T-helper 1 cell treated with Interleukin-12 subunit alpha and Interleukin-12 subunit beta and Interleukin-4 antibody, amounts not matched to agents 30 μg/mL and 1 μg/mL, for 36 hours (primary cell): Measurements from ENCODE around the gene SQOR.

Experiments
- H3K27ac Mint-ChIP-seq: one replicate; pipeline ENCODE4 v1.8.0; 2021; ENCODE audit warnings: mild to moderate bottlenecking, mixed read lengths
- H3K27me3 Mint-ChIP-seq: one replicate; pipeline ENCODE4 v1.8.0; 2021; ENCODE audit warnings: low read depth, mixed read lengths
- H3K36me3 Mint-ChIP-seq: one replicate; pipeline ENCODE4 v1.8.0; 2021; ENCODE audit warnings: low read depth, mixed read lengths
- H3K4me1 Mint-ChIP-seq: one replicate; pipeline ENCODE4 v1.8.0; 2021; ENCODE audit warnings: low read depth, mixed read lengths
- H3K4me3 Mint-ChIP-seq: one replicate; pipeline ENCODE4 v1.8.0; 2021; ENCODE audit warnings: mild to moderate bottlenecking, moderate library complexity, mixed read lengths
- H3K9me3 Mint-ChIP-seq: one replicate; pipeline ENCODE4 v1.8.0; 2021; ENCODE audit warnings: mixed read lengths

SQOR gene

DNA sequence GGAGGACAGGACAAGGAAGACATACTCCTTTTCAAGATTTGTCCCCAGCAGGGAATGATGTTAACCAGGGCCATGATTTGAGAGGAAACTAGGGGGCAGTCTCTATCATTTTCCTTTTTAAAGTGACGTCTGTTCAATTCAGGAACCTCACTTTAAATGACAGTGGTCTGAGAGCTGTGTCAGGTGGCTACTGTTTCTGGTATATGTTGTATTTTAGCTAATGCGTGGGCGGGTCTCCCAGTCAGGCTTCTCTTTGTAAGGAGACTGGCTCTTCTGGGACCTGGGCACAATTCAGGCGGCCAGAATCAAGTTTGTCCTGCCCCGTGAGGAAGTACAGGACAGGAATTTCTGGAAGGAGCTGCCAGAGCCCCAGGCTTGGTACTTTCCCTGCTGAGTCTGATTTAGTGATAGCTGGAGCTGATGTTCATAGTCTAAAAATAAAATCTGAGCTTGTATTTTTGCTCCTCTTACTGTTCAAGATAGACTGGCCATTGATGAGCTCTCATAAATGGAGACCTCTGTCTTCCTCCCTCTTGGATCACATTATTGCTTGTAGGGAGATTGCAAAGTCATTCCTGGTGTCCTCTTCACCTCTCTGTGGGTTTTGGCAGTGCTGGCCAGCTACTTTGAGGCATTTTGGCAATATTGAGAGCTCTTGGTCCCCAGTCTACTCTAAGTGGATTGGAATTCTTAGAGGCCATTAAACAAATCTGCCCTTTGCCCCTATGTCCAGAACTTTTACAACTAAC, 25.6 kb downstream of the SQOR start:
- H3K4me1 Mint-ChIP-seq, result peaks cover 18% of the 10 kb centered on the region
- H3K27me3 Mint-ChIP-seq, result no peaks in the 10 kb centered on the region
- H3K36me3 Mint-ChIP-seq, result peaks cover 27% of the 10 kb centered on the region
- no peak overlapping the region for H3K27ac Mint-ChIP-seq
- H3K9me3 Mint-ChIP-seq, result no peaks in the 10 kb centered on the region
- no peak overlapping the region for H3K4me3 Mint-ChIP-seq

DNA sequence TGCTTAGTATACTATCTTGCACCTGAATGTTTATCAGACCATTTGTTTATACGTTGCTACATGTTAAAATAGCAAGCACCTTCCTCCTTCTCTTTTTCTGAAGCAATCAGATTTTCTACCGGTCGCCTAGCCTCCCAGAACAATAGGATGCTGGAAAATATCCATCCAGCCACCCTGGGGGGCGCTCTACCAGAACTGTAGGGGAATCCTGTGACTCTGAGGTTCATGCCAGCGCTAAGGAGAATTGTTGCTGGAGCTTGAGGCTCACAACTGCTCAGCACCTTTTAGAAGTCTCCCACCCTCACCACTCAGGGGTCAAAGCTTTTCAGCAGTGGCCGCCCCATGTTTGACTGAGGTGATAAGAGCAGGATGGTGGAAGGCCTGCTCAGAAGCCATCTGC, 27.5 kb downstream of the SQOR start:
- Mint-ChIP-seq H3K9me3 (no peaks in the 10 kb centered on the region), H3K36me3 (peaks cover 33% of the 10 kb centered on the region), H3K4me3 (no peak overlapping the region), H3K27me3 (no peaks in the 10 kb centered on the region), H3K27ac (no peak overlapping the region), H3K4me1 (peaks cover 18% of the 10 kb centered on the region)

DNA sequence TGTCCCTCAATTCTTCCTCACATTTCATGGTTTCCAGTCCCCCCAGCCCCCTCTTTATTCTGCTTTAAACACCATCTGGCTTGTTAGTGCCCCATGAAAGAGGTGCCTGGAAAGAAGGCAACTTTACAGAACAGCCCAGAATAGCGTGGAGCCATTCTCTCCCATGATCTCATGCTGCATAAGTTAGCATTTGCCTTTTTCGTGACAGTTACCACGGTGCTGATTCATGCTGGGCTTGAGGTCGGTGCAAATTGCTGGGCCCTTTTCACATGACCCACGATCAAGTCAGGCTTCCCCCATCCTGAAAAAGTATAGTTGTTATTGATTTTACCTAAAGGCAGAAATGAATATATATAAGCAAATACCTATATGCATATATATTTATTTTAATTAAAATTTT, 29.6 kb downstream of the SQOR start:
- H3K4me1 Mint-ChIP-seq, result peaks cover 14% of the 10 kb centered on the region
- H3K4me3 Mint-ChIP-seq, result no peak overlapping the region
- peaks cover 32% of the 10 kb centered on the region for H3K36me3 Mint-ChIP-seq
- H3K9me3 Mint-ChIP-seq, result no peaks in the 10 kb centered on the region
- peak overlapping the region; percentile 41 for H3K27ac Mint-ChIP-seq
- H3K27me3 Mint-ChIP-seq, result no peaks in the 10 kb centered on the region

DNA sequence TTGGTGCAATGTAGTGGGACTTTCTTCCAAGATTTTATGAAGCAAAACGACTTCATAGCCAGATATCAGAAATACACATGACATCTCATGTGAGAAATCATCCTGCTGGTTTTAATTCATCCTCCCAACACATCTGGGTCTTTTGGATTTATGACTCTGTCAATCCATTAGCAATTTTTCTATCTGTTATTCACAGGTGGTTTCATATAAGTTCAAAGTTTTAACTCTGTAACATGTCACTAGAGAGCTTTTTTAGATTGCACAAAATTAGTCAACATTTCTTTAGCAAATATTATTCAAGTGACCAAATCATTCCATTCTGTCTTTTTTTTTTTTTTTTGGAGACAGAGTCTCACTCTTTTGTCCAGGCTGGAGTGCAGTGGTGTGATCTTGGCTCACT, 30.4 kb downstream of the SQOR start:
- Mint-ChIP-seq H3K27me3 (no peaks in the 10 kb centered on the region), H3K4me3 (no peak overlapping the region), H3K4me1 (peaks cover 8% of the 10 kb centered on the region), H3K27ac (no peak overlapping the region), H3K36me3 (peaks cover 32% of the 10 kb centered on the region), H3K9me3 (no peaks in the 10 kb centered on the region)

DNA sequence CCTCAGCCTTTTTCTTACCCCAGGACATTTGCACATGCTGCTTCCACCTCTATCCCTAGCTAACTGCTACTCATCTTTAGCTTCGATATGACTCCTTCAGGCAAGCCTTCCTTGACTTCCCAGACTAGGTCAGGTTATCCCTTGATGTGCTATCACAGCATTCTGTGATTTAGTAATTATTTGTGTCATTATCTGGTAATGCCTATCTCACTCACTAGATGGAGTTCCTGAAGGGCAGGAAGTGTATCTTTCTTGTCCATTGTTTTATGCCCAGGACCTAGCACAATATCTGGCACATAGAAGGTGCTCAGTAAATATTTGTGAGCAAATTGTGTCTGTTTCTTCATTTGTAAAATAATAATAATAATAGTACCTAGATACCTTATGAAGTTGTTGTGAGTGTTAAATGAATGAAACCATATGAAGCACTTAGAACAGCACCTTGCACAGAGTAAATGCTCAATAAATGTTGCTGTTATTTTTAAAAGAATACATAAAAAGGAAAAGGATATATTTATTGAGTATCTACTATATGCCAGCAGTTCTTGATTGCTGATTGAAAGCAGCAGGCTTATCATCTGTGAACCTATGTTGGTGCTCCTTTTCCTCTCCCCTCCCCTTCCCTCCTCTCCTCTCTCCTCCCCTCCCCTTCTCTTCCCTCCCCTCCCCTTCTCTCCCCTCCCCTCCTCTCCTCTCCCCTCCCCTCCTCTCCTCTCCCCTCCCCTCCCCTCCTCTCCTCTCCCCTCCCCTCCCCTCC, 31.5 kb downstream of the SQOR start:
- H3K4me1 Mint-ChIP-seq, result peaks cover 8% of the 10 kb centered on the region
- H3K9me3 Mint-ChIP-seq, result no peaks in the 10 kb centered on the region
- no peaks in the 10 kb centered on the region for H3K27me3 Mint-ChIP-seq
- no peak overlapping the region for H3K4me3 Mint-ChIP-seq
- peaks cover 35% of the 10 kb centered on the region for H3K36me3 Mint-ChIP-seq
- peak overlapping the region; percentile 18 for H3K27ac Mint-ChIP-seq

DNA sequence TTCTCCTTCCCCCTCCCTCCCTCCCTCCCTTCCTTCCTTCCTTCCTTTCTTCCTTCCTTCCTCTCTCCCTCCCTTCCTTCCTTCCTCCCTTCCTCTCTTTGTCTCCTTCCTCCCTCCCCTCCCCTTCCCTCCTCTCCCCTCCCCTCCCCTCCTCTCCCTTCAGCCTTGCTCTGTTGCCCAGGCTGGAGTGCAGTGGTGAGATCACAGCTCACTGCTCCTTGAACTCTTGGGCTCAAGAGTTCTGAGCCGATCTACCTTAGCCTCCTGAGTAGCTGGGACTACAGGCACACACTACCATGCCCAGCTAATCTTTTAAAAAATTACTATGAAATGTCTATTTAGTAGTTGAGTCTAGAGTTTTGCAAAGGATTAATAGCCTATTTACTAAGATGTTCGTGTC, 32.2 kb downstream of the SQOR start:
- Mint-ChIP-seq H3K36me3 (peaks cover 29% of the 10 kb centered on the region), H3K4me1 (peaks cover 8% of the 10 kb centered on the region), H3K9me3 (no peaks in the 10 kb centered on the region), H3K27me3 (no peaks in the 10 kb centered on the region), H3K27ac (no peak overlapping the region), H3K4me3 (no peak overlapping the region)

DNA sequence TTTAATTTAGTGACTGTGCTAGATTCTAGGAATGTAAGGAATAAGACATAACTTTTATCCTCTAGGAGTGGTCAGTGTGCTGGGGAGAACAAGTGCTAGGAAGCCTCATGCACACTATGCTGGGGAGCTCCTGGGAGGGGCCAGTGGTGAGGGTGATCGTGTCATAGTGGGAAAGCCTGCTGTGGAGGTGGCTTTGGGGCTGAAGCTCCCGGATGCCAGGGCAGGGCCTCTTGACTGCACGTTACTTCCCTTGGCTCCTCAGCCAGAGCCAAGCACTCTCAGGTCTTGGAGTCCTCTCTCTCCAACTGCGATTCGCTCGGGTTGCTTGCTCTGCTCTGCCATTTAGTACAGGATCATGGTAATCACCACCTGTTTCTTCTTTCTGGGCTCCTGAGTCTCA, 33.6 kb downstream of the SQOR start:
- Mint-ChIP-seq H3K4me1 (peaks cover 8% of the 10 kb centered on the region), H3K27ac (no peak overlapping the region), H3K27me3 (no peaks in the 10 kb centered on the region), H3K36me3 (peaks cover 28% of the 10 kb centered on the region), H3K9me3 (no peaks in the 10 kb centered on the region), H3K4me3 (no peak overlapping the region)

DNA sequence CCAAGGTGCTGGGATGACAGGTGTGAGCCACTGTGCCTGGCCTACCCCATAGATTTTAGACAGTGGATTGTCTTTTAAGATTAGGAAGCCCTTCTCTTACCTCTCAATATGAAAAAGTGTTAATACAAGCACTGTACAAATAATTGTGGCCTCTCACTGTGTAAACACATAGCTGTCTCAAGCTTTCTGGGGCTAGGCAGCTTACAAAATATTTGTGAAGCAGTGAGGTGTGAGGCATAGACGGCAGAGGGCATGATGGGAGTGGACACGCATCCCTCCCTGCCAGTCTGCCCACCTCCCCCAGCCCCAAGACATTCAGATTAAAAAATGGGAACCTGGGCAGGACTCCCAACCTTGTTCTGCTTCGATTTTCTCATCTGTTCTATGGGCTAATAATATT, 34.6 kb downstream of the SQOR start:
- Mint-ChIP-seq H3K36me3 (peaks cover 26% of the 10 kb centered on the region), H3K9me3 (no peaks in the 10 kb centered on the region), H3K27ac (no peak overlapping the region), H3K27me3 (no peaks in the 10 kb centered on the region), H3K4me1 (peaks cover 5% of the 10 kb centered on the region), H3K4me3 (no peak overlapping the region)

DNA sequence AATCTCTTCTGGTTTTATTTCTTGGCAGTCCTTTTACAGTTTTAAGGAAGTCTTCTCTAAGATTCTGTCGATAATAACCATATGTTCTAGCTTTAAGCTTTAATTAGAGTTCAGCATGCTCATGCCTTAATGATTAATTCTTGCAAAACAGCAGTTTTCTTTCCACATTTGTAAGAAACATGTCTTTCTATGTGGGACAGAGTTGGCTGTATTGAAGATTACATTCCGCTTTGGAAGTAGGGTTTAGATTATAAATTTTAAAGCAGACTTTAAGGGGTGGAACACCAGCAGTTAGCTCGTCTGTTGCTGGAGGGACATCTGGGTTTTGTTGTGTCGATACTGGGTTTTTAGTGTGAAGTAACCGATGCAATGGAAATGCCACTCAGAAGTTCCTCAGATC, 35.3 kb downstream of the SQOR start:
- Mint-ChIP-seq H3K4me1 (peaks cover 4% of the 10 kb centered on the region), H3K27me3 (no peaks in the 10 kb centered on the region), H3K9me3 (no peaks in the 10 kb centered on the region), H3K4me3 (no peak overlapping the region), H3K36me3 (peaks cover 31% of the 10 kb centered on the region), H3K27ac (no peak overlapping the region)

DNA sequence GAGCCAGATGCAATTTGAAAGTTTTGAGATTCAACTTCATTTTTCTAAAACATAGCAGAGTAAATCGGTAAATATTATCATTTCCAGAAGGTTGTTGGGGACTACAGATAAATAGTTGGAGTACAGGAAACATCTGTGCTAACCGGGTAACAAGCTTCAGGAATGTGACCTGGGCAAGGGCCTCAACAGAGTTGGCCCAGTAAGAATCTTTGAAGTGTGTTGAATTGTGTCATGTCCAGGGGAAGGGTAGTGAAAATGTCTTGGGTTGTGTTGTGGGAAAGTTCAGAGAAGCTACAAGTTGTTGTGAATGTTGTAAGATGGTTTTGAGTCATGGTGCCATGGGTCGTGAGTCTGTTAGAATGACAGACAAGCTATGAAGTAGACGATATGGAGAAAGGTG, 35.7 kb downstream of the SQOR start:
- peaks cover 4% of the 10 kb centered on the region for H3K4me1 Mint-ChIP-seq
- H3K27me3 Mint-ChIP-seq, result no peaks in the 10 kb centered on the region
- peaks cover 32% of the 10 kb centered on the region for H3K36me3 Mint-ChIP-seq
- H3K27ac Mint-ChIP-seq, result no peak overlapping the region
- no peak overlapping the region for H3K4me3 Mint-ChIP-seq
- no peaks in the 10 kb centered on the region for H3K9me3 Mint-ChIP-seq

DNA sequence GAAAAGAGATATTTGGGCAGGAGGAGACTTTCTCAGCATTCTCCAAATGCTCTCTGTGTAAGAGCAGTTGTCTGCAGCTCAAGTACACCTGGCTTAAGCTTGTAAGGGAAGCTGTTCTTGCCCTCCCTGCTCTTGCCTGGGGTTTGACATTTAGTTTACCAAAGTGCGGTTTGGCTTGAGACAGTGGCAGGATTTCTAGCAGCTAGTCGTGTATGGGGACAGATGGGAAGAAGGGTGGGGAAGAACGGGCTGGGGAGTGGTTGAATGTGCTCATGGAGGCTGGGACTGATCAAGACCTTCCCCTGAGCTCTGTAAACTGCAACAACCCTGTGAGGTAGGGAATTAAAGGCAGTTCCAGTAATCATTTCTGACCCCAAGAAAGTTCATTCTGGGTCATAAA, 39.8 kb downstream of the SQOR start:
- peaks cover 6% of the 10 kb centered on the region for H3K4me1 Mint-ChIP-seq
- no peak overlapping the region for H3K27ac Mint-ChIP-seq
- no peaks in the 10 kb centered on the region for H3K27me3 Mint-ChIP-seq
- no peaks in the 10 kb centered on the region for H3K9me3 Mint-ChIP-seq
- peaks cover 45% of the 10 kb centered on the region for H3K36me3 Mint-ChIP-seq
- no peak overlapping the region for H3K4me3 Mint-ChIP-seq

DNA sequence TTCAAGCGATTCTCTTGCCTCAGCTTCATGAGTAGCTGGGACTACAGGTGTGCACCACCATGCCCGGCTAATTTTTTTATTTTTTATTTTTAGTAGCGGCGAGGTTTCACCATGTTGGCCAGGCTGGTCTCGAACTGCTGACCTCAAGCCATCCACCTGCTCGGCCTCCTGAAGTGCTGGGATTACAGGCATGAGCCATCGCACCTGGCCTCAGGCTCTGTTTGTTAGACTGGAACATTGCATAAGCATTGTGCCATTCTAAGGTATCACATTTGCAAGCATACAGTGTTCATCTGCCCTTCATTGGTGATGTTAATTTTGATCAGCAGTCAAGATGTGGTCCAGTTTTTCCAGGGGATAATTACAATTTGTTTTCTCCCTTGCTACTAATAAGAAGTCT, 43.0 kb downstream of the SQOR start:
- Mint-ChIP-seq H3K27ac (no peak overlapping the region), H3K36me3 (peaks cover 44% of the 10 kb centered on the region), H3K9me3 (no peaks in the 10 kb centered on the region), H3K4me1 (peaks cover 6% of the 10 kb centered on the region), H3K27me3 (no peaks in the 10 kb centered on the region), H3K4me3 (no peak overlapping the region)

DNA sequence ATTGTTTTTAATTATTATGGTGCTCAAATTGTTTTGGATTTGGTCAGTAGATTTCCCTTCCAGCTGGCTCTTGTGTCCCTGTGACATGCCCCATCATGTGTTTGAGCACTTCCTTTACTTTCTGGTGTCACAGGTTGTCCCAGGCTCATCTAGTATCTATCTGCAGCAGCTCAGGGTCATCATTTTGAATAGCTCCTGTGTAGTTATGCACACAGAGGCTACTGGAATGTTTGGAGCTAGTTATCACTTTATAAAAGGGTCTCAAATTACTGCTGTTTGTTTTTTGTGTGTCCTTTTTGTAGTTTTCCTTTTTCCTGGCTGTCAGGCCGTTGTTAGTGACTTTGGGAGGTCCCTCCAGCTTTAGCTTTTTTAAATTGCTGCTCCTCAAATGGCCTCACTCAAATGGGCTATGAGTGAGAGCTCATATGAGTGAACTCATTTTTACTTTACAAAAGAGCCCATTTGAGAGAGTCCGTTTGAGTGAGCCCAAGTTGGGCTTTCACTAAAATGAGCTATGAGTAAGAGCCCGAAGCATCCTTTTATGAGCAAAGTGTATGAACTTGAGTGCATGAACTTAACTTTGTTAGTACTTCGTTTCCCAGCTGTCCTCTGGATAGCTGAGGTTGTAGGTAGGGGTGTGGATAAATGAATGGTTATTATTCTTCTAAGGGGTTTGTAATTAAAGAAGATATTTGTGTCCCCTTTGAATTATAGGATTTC, 43.8 kb downstream of the SQOR start:
- H3K4me1 Mint-ChIP-seq, result peaks cover 6% of the 10 kb centered on the region
- H3K36me3 Mint-ChIP-seq, result peaks cover 44% of the 10 kb centered on the region
- H3K9me3 Mint-ChIP-seq, result no peaks in the 10 kb centered on the region
- H3K27ac Mint-ChIP-seq, result no peak overlapping the region
- H3K27me3 Mint-ChIP-seq, result no peaks in the 10 kb centered on the region
- H3K4me3 Mint-ChIP-seq, result no peak overlapping the region

DNA sequence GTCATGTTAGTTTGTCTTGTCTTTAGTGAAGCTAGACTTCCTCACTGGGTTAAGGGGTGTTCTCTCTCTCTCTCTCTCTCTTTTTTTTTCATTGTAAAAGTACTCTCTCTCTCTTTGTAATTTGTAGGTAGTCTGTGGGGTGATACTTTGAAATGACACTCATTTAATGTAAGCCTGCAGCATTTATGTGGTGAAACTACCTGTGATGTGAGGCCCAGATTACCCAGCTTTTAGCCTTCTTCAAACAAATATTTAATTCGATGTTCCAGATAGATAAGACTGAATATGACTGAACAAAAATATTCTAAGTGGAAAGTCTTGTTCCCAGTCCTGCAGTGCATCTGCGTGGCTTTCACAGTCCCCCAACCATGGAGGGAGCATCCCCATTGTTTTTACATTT, 49.7 kb downstream of the SQOR start:
- H3K27me3 Mint-ChIP-seq, result no peaks in the 10 kb centered on the region
- H3K4me3 Mint-ChIP-seq, result no peak overlapping the region
- H3K27ac Mint-ChIP-seq, result no peak overlapping the region
- H3K36me3 Mint-ChIP-seq, result peaks cover 46% of the 10 kb centered on the region
- no peaks in the 10 kb centered on the region for H3K9me3 Mint-ChIP-seq
- H3K4me1 Mint-ChIP-seq, result peaks cover 2% of the 10 kb centered on the region

DNA sequence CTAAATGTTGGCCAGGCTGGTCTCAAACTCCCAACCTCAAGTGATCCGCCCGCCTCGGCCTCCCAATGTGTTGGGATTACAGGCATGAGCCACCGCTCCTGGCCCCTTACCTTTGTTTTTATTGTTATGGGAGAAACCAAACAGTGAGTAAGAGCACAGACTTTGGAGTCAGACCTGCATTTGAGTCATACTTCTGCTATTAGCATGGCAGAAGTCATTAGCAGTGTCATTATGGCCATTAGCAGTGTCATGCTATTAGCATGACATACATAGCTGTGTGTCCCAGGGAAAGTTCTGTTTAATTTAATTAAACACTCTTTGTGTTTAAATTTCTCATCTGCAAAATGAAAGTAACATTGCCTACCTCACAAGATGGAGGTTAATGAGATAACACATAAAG, 54.8 kb downstream of the SQOR start:
- peaks cover 2% of the 10 kb centered on the region for H3K4me1 Mint-ChIP-seq
- no peaks in the 10 kb centered on the region for H3K27me3 Mint-ChIP-seq
- peaks cover 47% of the 10 kb centered on the region for H3K36me3 Mint-ChIP-seq
- no peak overlapping the region for H3K4me3 Mint-ChIP-seq
- no peak overlapping the region for H3K27ac Mint-ChIP-seq
- no peaks in the 10 kb centered on the region for H3K9me3 Mint-ChIP-seq
